HL-60 (cell line): ENCODE results near the gene DNAH14.

ENCODE experiments used
- POLR2AphosphoS5 ChIP-seq: IDR thresholded peaks from 2 replicates; pipeline ENCODE4 v1.6.1; 2012; ENCODE audit warnings: low read depth
- REST ChIP-seq: IDR thresholded peaks from 2 replicates; pipeline ENCODE4 v1.6.1; 2012; ENCODE audit warnings: low read depth; ENCODE audit not compliant: insufficient replicate concordance
- SPI1 ChIP-seq: IDR thresholded peaks from 2 replicates; pipeline ENCODE4 v1.6.1; 2012; ENCODE audit warnings: low read depth, mild to moderate bottlenecking, borderline replicate concordance
- TF ChIP-seq, protein P1 (sequence below): IDR thresholded peaks from one replicate; pipeline ENCODE4 v1.5.1; 2011; ENCODE audit warnings: low read length, control low read depth, inconsistent platforms; ENCODE audit not compliant: insufficient read depth

DNA sequence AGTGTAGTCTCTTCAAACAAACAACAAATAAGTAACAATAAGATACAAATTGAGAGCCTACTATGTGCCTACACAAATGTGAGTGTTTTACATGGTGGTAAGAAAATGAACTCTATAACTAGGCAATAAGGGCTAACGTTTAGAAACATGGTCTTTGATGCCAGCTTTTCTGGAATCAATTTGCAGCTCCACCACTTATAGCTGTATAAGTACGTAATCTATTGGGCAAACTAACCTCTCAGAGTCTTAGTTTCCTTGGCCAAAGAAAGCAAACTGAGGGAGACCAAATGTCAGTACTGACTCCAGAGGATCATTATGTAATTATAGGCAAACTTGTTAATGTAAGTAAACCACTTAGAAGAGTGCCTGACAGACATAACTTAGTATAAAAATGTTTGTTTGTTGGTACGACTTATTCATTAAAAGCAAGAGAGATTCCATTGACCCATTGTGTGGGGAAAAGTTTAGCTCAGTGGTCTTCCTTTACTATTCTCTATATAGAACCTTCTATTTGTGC lies 438.6 kb downstream of the DNAH14 start:
- TF ChIP-seq, protein P1, sequence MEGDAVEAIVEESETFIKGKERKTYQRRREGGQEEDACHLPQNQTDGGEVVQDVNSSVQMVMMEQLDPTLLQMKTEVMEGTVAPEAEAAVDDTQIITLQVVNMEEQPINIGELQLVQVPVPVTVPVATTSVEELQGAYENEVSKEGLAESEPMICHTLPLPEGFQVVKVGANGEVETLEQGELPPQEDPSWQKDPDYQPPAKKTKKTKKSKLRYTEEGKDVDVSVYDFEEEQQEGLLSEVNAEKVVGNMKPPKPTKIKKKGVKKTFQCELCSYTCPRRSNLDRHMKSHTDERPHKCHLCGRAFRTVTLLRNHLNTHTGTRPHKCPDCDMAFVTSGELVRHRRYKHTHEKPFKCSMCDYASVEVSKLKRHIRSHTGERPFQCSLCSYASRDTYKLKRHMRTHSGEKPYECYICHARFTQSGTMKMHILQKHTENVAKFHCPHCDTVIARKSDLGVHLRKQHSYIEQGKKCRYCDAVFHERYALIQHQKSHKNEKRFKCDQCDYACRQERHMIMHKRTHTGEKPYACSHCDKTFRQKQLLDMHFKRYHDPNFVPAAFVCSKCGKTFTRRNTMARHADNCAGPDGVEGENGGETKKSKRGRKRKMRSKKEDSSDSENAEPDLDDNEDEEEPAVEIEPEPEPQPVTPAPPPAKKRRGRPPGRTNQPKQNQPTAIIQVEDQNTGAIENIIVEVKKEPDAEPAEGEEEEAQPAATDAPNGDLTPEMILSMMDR, result no peak
- no peak for TF ChIP-seq POLR2AphosphoS5
- no peak for TF ChIP-seq SPI1
- TF ChIP-seq REST, result no peak
